CD4-positive, alpha-beta T cell treated with Interleukin-6 for 4 hours (primary cell): ENCODE measurements around the gene SPTLC3.

ENCODE experiments used
- DNase-seq: peaks from one replicate; pipeline ENCODE4 v3.0.0-alpha.2; 2020; ENCODE audit warnings: mixed read lengths

SPTLC3 gene

DNA sequence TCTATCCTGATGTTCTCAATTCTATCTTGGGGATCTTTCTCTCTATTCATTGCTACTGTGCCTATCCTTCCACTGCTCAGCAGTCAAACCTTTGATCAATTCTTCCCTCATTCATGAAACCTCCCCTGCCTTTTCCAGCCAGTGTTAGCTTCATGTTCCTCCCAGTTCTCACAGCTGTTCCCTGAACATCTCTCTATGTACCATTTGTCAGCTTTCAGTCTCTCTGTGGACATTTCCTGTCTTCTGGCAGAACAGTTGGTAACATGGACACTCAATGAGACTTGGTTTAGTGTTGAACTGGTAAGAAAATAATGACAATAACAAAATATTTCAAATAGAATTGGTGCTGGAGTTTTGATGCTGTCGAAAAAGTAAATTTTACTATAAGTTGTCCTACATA, 26.2 kb downstream of the SPTLC3 start:
- DNase-seq: no peak

DNA sequence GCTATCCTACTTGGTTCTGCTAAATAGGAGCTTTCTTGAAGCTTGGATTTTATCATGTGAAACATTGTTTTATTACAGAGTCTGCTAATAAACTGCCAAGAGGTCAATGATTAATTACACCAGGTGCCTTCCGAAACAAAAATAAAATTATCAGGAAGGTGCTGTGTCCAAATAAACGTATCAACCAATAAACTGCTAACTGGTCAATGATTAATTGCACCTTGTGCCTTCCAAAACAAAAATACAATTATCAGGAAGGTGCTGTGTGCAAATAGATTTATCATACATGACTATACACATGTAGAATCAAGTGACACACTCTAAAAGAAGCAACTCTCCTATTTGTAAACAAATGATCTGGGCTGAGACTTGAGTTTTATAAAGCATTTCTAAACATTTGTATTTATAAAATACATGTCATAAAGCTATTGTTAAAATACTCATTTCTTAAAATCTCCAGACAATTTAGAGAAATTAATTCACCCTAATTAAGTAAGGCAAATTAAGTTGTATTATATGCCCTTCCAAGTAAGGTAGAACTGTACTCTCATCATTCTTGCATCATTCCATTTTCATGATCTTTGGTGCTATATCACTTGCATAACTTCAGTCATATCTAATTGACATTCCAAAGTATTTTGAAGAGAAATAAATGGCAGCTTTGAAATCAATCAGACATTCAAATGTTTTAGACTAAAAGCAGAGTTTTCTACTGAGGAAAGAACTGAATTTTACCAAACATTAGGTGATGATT, 26.8 kb downstream of the SPTLC3 start:
- no peak for DNase-seq

DNA sequence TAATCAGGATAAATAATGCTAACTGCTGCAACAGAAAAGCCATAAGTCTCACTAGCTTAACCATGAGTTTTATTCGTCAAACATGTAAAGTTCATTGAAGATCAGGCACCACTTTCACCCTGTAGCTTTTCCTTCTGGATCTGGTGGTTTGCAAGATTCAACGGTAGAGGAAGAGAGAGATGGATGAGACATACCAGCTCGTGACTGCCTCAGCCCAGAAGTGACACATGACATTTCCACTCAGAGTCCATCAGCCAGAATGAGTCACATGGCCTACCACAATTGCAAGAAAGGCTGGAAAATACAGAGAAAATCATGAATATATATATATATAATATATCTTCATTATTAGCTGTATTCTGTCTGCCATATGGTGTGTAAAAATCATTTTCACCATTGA, 29.0 kb downstream of the SPTLC3 start:
- no peak for DNase-seq

DNA sequence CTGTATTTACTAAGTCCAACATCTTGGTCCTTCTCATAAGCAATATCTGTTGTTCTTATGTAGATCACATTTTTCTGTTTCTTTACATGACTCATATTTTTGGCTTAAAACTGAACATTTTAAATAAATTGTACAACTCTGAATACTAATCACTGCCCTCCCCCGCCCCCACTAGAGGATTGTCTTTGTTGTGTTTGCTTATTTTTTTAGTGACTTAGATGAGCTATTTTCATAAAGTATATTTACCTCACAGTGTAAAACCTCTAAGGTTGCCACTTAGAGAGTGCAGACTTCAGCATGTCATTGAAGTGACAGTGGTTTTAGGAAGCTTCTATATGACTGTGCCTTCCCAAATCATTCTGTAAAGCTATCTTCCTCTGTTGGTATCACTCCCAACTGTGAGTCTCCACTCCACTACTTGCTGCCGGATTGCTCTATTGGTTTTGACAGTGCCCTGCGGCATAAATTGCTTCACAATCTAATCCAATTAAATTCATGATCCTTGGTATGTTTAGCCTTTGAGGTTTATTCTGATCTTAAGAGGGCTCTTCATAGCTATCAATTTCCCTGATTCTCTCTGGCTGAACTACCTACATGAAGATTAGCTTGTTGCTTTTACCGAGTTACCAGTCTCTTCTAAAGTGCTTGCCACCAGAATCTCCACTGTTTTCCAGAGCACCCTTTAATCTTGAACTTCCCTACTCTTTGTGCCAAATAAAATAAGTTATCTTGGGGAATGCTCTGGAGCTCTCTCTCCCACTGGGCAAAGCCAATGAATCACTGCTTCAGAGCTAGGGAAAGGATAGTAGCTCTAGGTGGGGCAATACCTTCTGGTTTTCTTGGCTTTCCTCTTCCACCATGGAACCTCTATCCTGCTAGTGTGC, 33.0 kb downstream of the SPTLC3 start:
- no peak for DNase-seq

DNA sequence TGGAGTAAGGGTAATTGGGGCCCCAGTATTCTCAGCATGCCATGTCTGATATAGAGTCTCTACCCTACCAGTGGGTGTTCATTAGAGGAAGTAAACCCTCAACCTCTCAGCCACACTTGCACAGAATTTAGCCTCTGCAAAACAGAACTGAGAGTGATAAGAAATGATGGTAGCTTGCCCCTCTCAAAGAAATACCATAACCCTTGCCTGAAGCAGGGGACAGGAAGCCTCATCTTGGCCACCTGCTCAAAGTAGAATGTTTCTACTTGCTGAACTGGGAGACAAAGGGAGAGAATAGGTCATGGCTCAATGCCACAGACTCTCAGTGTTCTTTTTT, 33.7 kb downstream of the SPTLC3 start:
- DNase-seq: no peak

DNA sequence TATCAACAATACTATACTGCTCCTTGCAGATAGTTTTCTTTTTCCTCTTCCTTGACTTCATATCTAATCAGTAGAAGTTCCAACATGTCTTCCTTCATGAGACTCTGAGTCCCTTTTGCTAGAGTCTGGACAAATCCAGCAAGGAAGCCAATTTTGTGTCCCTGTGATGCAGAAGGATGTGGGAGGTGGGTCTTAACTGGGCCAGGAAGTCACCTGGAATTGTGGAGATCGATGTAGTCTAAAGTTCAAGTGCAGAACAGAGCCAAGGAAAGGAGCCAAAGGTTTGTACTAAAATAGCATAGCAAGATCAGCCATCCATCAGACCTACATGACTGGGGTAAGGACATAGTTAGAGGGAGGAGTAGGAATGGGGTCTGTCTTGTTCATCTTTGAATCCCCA, 37.6 kb downstream of the SPTLC3 start:
- no peak for DNase-seq

DNA sequence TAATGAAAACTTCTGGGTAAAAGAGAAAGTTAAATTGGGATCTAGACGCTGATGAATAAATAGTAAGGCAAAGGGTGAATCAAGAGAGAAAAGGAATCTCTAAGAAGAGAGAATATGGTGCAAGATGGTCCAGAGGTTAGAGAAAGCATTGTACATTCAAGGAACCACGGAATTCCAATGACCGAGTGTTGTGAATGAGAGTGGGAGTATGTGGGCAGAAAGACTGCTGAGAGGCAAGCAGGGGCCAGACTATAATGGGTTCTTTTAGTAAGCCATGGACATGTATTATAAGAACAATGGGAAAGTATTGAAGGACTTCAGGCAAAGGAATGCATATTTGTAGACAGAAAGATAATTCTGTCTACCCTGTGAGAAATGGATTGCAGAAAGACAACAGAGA, 45.2 kb downstream of the SPTLC3 start:
- DNase-seq: no peak

DNA sequence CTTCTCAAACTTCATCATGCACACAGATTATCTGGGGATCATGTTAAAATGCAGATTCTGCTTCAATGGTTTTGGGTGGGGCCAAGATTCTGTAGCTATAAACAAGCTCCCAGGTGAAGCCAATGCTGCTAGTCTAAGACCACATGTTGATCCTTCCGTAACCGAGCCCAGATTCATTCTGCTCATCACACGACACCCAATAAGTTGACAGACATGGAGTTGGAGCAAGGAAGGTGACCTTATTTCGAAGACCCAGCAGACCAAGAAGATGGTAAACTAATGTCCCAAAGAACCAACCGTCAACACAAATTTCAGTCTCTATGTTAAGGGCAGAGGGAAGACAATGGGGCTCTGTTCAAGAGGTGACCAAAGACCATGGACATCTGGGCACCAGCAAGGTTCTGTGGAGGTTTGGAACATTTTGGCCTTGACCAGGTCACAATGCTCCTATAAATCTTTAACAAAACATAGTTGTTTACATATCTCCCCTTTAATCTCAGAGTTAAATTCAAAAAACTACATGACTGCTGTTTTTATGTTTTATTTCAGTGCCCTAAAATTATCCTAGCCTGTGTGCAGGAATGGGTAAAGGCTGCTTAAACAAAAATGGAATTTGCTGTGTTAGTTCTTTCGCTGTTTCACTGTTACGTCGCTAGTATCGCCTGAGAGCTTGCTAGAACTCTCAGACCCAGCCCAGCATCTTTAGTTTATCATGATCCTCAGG, 50.1 kb downstream of the SPTLC3 start:
- no peak for DNase-seq

DNA sequence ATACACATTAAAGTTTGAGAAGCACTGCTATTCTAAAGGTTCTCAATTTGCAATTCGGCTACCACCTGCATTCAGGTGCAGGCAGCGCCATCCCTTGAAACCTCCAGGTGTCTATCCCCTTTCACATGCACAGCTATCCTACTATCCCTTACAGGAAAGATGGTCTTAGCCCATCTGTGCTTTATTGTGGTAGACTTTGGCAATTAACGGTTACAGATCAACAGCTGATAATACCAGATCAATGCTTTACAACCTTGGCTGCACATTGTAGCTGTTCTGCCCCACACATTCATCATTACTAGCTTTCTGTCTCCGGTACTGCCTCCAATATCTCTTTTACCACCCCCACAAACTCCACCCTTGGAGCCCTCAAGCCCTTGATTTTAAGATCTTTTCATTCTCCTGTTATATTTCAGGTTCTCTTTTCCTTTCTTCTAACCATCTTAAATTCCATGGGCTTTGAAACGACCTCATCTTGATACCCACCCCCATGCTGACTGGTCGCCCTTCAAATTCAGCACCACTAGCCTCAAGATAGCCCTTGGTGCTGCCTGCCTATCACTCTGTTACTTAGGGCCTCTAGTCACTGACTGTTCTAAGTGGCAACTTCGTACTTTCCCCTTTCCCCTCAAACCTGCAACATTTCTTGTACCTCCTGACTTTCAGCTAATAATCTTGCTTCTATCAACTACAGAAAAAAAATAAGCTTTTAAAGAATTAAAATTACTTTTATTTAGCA, 50.8 kb downstream of the SPTLC3 start:
- no peak for DNase-seq

DNA sequence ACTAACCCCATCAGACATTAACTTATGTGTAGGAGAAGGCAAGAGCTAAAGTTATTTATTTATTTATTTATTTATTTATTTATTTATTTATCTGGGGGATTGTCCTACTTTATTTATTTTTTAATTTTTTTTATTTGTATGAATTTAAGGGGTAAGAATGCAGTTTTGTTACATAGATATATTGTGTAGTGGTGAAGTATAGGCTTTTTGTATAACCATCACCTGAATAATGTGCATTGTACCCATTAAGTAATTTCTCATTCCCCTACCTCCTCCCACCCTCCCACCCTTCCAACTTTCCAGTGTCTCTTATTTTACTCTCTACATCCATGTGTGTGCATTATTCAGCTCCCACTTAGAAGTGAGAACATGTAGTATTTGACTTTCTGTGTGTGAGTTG, 51.6 kb downstream of the SPTLC3 start:
- DNase-seq: no peak

DNA sequence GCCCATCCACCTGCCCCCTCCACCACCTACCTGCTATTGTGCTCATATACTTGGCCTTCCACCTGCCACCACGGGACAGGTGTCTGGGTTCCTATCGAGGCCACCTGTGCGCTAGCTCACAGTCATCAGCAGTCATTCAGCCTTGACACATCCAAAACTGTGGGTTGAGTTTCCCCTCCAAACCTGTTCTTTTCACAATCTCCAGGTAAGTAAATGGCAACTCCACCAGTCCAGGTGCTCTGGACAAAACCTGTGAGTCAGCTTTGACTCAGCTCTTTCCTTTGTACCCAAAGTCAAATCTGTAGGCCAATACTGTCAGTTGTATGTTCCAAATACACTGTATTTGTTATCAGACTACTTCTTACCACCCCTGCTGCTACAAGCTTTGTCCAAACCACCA, 52.6 kb downstream of the SPTLC3 start:
- DNase-seq: no peak

DNA sequence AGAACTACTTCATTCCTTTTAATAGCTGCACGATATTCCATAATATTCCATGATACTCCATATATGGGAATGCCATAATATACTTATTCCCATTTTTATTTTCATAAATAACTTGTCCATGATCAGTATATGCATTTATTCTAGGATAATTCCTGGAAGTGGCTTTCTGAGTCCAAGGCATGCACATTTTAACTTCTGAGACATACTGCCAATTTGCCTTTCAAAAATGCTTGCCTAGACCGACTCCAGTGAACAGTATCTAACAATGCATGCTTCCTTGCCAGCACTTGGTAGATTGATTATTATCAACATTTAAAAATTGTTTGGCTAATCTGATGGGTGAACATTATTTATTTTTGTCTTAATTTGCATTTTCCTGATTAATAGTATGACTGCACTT, 54.0 kb downstream of the SPTLC3 start:
- no peak for DNase-seq

DNA sequence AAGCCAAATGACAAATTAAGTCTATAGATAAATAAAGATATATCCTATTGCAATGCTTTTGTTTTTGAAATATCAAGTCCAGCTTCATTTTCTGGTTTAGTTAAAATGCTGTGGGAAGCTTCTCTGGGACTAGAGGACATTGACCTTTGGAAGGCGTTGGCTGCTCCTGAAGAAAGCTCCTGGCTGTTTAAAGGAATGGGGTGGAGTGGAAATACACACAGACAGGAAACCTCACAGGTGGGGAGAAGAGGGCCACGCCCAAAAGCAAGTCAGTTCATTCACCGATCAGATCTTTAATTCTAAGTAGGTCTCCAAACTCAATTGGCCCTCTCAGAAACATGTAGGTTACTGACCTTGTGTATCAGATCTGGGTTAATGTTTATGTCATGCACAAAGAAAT, 59.6 kb downstream of the SPTLC3 start:
- no peak for DNase-seq

DNA sequence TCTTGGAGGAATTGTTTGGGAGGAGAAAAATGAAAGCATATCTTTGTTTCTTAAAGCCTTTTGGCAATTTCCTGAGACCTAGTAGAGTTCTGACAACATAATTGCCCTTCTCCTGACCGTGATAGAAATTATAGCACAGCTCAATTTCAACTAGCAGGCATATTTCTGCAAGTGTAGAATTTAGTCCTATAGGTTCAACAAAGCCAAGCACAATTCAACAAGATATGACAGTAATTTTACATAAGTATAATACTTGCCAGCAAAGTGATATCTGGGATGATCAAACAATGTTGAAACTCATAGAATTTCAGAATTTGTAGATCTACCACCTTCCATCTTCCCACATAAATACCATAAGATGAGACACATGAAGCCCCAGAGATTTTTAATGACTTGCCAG, 73.1 kb downstream of the SPTLC3 start:
- DNase-seq: no peak

DNA sequence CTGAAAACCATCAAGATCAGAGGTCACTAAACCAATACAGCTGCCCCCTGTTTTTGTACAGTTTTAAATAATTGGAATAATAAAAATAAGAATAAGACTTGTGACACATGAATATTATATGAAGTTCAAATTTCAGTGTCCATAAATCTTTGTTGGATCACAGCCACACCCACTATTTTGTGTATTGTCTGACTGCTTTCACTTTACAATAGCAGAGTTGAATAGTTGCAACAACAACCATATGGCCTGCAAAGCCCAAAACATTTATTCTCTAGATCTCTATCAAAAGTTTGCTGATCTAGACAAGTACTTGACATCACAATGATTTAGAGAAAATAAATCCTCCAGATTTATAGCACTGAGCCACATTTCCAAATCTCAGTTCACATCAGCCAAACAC, 73.6 kb downstream of the SPTLC3 start:
- DNase-seq: no peak

DNA sequence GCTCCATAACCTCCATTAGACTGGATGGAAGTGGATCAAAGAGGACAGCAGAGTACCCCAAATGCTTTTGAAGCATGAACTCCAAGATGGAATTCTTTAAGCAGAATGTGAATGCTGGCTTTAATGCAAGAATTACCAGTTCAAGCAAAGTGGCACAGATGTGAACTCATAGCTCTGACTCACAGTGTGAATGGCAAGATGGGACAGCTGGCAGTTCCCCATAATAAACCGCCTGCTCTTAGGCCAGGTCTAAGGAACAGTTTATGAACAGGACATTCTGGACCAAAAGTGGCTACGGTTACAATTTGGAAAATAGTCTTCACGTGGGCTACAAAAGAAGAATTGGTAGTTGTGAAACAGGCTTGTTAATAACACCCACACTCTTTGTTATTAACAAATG, 76.5 kb downstream of the SPTLC3 start:
- no peak for DNase-seq

DNA sequence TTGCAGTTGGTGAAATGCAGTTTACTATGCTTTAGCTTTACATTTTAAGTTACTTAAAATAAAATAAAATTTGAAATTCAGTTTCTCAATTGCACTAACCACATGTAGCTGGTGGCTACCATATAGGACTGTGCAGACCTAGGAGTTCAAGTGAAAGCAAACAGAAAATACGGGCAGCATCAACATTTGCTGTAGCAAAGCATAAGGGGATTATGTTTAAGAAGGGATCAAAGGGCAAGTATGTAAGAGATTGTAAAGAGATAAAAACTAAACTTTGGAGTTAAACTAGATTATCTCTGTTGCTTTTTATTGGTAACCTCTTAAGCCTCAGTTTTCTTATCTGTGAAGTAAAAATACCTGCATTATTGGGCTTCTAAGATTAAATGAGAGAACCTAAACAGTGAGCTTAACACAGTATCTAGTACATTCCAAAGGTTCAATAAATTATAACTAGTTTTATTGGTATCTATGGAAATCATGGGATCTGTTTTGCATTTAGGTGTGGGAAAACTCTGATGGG, 81.2 kb downstream of the SPTLC3 start:
- no peak for DNase-seq

DNA sequence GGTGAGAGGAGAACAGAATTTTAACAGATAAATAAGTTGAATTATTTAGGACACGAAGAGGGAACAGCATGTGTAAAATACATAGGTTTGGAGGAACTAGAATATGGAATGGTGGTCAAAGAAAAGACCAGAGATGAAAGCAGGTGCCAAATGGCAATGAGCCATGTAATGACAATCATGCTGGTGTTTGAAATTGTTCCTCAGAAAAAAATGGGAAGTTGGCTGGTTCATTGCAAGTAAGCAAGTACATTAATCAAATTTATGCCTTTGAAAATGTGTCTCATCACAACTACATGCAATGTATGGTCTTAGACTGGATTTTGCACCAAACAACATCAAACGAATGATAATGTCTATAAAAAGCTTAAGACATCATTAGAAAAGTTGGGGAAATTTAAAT, 83.3 kb downstream of the SPTLC3 start:
- no peak for DNase-seq

DNA sequence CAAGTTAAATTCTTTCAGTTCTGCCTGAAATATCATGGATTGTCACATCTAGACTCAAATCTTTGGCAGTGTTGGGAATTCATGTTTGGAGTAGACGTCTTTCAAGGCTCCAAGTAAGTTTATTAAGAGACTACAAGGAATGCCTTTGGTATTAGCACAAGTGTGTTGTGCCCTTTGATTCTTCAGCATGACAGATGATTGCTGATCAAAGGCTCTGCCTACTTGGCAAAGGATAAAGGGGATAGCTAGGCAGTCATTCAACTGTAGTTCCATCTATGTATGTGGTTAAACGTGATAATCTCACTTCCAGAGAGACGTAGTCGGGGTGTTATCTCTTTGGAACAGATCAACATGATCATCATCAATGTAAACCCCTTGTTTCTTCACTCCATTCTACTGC, 86.2 kb downstream of the SPTLC3 start:
- no peak for DNase-seq

DNA sequence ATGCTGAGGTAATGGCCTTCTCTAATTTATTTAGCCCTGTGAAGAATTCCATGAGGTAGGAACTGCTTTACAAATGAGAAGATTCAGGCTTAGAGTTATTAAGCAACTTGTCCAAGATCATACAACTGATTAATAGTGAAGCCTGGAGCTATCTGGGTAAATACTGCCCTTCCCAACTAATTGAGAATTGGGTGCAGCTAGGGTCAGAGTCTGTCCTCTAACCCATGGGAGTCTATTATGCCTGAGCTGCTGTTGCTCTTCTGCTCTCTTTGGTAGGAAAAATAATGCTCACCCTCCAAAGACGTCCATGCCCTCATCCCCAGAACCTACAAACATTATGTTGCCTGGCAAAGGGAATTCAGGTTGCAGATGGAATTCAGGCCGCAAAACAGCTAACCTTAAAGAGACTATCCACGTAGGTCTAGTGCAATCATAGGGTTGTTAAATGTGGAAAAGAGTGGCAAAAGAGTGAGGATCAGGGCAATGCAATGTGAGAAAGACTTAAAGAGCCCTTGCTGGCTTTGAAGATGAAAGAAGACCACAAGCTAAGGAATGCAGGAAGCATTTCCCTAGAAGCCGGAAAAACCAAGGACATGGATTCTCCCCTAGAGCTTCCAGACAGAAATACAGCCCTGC, 90.1 kb downstream of the SPTLC3 start:
- no peak for DNase-seq

DNA sequence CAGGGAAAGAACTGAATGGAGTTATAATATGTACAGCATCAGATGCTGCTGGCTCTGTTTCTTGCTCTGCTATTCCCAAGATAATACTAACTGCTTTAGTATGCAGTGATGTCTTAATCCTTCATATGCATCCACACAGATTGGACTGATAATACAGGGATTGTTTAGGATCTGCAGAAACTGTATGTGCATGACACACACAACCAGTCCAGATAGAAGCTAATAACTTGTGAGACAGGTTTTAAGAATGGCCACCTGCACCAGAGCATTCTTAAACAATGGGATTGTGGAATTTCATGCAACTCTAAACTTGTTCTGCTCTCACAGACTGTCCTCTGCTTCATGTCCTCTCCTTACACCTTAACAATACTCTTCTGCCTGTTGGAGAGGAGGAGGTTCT, 90.9 kb downstream of the SPTLC3 start:
- DNase-seq: no peak

DNA sequence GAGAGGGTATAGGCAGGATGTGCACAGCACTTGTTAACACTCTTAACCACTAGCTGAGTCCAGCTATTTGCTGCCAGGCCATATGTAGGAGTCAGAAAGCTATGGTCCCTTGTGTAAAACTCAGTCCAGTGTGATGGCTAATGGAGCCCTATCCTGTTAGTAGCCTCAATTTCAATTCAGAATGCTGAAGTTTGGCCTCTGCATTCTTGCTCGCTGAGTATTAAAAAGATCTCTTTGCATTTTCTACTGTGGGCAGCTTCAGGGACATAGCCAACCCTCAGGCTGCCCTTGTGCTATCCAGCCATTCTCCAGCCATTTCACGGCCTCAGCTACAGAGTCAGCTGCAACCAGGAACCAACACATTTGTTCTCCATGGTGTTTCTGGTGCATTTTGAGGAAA, 92.5 kb downstream of the SPTLC3 start:
- DNase-seq: no peak
